CD14-positive monocyte (primary cell): ENCODE data around the gene MTHFS. TPM values are rescaled to one million over a fixed set of nuclear protein-coding genes. Genes with fewer than 3 reads are reported as not detected.
A peak's percentile ranks its signal among the peaks of the same experiment; 100 is the strongest.

Experiments
- DNase-seq, 3 donors: peaks; one replicate each; pipeline ENCODE4 v3.0.0-alpha.2; 2011 to 2022
- H2AFZ ChIP-seq: 2 replicates; pipeline ENCODE4 v1.6.0; 2012; ENCODE audit warnings: mild to moderate bottlenecking, low read depth, low read length, inconsistent platforms; ENCODE audit not compliant: insufficient read depth, poor library complexity, severe bottlenecking
- H3K27ac ChIP-seq, 2 donors: 1 replicate in 1 of 2; 2 replicates in 1 of 2; pipeline ENCODE4 v1.5.1; 2012 to 2013; ENCODE audit warnings: low read length in 2 of 2, control low read depth in 1 of 2, inconsistent platforms in 1 of 2, low read depth in 1 of 2, mild to moderate bottlenecking in 1 of 2
- H3K27me3 ChIP-seq, 2 donors: one replicate each; pipeline versions ENCODE4 v1.6.0 to v1.6.1; 2011 to 2013; ENCODE audit warnings: low read length in 2 of 2; ENCODE audit not compliant: control insufficient read depth in 2 of 2, insufficient read depth in 2 of 2
- H3K36me3 ChIP-seq, 2 donors: replicated peaks in 1 of 2; 1 replicate in 1 of 2; 2 replicates in 1 of 2; pipeline versions ENCODE4 v1.5.1 to v1.6.1; 2012 to 2013; ENCODE audit warnings: low read length in 2 of 2, control low read depth in 1 of 2, inconsistent platforms in 1 of 2, mild to moderate bottlenecking in 1 of 2; ENCODE audit not compliant: insufficient read depth in 2 of 2, control insufficient read depth in 1 of 2
- H3K4me1 ChIP-seq, 2 donors: 1 replicate in 1 of 2; 2 replicates in 1 of 2; pipeline versions ENCODE4 v1.5.1 to v1.6.1; 2012 to 2013; ENCODE audit warnings: low read length in 2 of 2, control low read depth in 1 of 2, inconsistent platforms in 1 of 2, mild to moderate bottlenecking in 1 of 2, moderate library complexity in 1 of 2; ENCODE audit not compliant: insufficient read depth in 2 of 2, control insufficient read depth in 1 of 2
- H3K4me2 ChIP-seq: replicated peaks from 2 replicates; pipeline ENCODE3; 2012; ENCODE audit warnings: low read length, moderate library complexity, mild to moderate bottlenecking; ENCODE audit not compliant: poor library complexity, severe bottlenecking; ENCODE audit errors: extremely low read depth
- H3K4me3 ChIP-seq, 3 experiments: fragments of 200-600 bp in 1 of 3; sonication (generic) in 1 of 3; replicated peaks in 1 of 3; 1 replicate in 2 of 3; 2 replicates in 1 of 3; pipeline ENCODE4 v1.5.1; 2011 to 2013; ENCODE audit warnings: low read length in 3 of 3, mild to moderate bottlenecking in 3 of 3, control low read depth in 2 of 3, low read depth in 2 of 3, inconsistent platforms in 1 of 3, moderate library complexity in 1 of 3
- H3K79me2 ChIP-seq: 2 replicates; pipeline ENCODE4 v1.6.0; 2012; ENCODE audit warnings: mild to moderate bottlenecking, control low read depth, inconsistent platforms, low read length, moderate library complexity; ENCODE audit not compliant: insufficient read depth
- H3K9ac ChIP-seq: 2 replicates; pipeline ENCODE4 v1.6.0; 2017; ENCODE audit warnings: low read length, mild to moderate bottlenecking; ENCODE audit not compliant: insufficient read depth, poor library complexity, severe bottlenecking
- H3K9me3 ChIP-seq, 2 donors: replicated peaks in 1 of 2; 1 replicate in 1 of 2; 2 replicates in 1 of 2; pipeline versions ENCODE4 v1.5.1 to v1.6.1; 2012 to 2013; ENCODE audit warnings: low read length in 2 of 2, control low read depth in 1 of 2; ENCODE audit not compliant: control insufficient read depth in 1 of 2, insufficient read depth in 1 of 2
- H4K20me1 ChIP-seq: 2 replicates; pipeline ENCODE4 v1.6.0; 2012; ENCODE audit warnings: mild to moderate bottlenecking, low read length, control low read depth, moderate library complexity; ENCODE audit not compliant: insufficient read depth
- H3K27ac Mint-ChIP-seq, 7 donors: one replicate each; pipeline ENCODE4 v1.8.0; 2020; ENCODE audit warnings: mild to moderate bottlenecking in 7 of 7, mixed read lengths in 7 of 7, moderate library complexity in 6 of 7, inconsistent platforms in 2 of 7
- H3K27me3 Mint-ChIP-seq, 3 donors: one replicate each; pipeline ENCODE4 v1.8.0; 2021 to 2022; ENCODE audit warnings: low read depth in 3 of 3, mild to moderate bottlenecking in 3 of 3, mixed read lengths in 3 of 3, moderate library complexity in 3 of 3, inconsistent platforms in 1 of 3
- H3K36me3 Mint-ChIP-seq, 2 donors: one replicate each; pipeline ENCODE4 v1.8.0; 2020; ENCODE audit warnings: mixed read lengths in 2 of 2, inconsistent platforms in 1 of 2, mild to moderate bottlenecking in 1 of 2
- H3K4me1 Mint-ChIP-seq: one replicate; pipeline ENCODE4 v1.8.0; 2020; ENCODE audit warnings: mild to moderate bottlenecking, mixed read lengths
- H3K4me3 Mint-ChIP-seq, 2 donors: one replicate each; pipeline ENCODE4 v1.8.0; 2020; ENCODE audit warnings: mild to moderate bottlenecking in 2 of 2, mixed read lengths in 2 of 2, moderate library complexity in 1 of 2
- H3K9me3 Mint-ChIP-seq, 7 donors: one replicate each; pipeline ENCODE4 v1.8.0; 2020 to 2022; ENCODE audit warnings: mixed read lengths in 7 of 7, mild to moderate bottlenecking in 6 of 7, moderate library complexity in 6 of 7, inconsistent platforms in 2 of 7
- WGBS: methylation state at CpG from one replicate; pipeline ENCODE4 v1.1.5; 2013; ENCODE audit warnings: missing lambda C conversion rate; ENCODE audit not compliant: insufficient coverage; 5-methylcytosine and 5-hydroxymethylcytosine counted together
- intact Hi-C, 2 donors: fragments of 100-400 bp; cut with micrococcal nuclease; formaldehyde crosslinking; loops; one replicate each; pipeline versions ENCODE4 v1.15.0 to v1.15.1; 2023
- polyA plus RNA-seq, 3 donors: library from polyadenylated mRNA; depleted of rRNA in 1 of 3; unstranded in 2 of 3; stranded (reverse) in 1 of 3; fragments of 300-500 nt in 2 of 3; fragments of >200 nt in 1 of 3; fragmentation: Illumina TruSeq in 2 of 3; gene quantifications; 1 replicate in 2 of 3; 2 replicates in 1 of 3; pipeline ENCODE4 v1.2.3, GENCODE V29; 2012 to 2021
- TF ChIP-seq, protein P1 (sequence below): fragments of 200-600 bp; IDR thresholded peaks from one replicate; pipeline ENCODE4 v1.8.0; 2022; ENCODE audit warnings: antibody characterized with exemption, mild to moderate bottlenecking

MTHFS gene
- polyA plus RNA-seq, 3 donors, result 44.6 to 129 (median 76.4) TPM

DNA sequence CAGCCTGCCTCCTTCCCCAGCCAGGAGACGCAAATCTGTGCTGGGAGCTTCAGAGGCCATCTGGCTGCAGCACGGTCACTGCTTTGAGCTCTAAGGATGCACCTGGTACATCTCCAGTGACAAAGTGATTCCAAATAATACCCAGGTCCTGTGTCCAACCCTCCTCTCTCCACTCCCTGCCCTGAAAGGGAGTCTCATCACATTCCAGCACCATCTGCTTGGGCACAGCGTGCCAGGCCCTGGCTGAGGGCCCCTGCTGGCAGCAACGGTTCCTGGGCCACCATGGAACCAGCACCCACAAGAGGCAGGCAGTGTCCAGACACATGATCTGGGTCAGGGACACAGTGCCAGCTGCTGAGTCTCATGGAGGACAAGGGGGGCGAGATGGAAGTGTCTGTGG lies 81.3 kb downstream of the MTHFS start:
- peaks cover 0 to 9% (median 5%) of the 10 kb centered on the region in 7 donors for H3K9me3 Mint-ChIP-seq
- H3K27ac ChIP-seq, result no peak overlapping the region
- H3K27ac Mint-ChIP-seq, result no peak overlapping the region
- H3K9me3 ChIP-seq, result no peaks in the 10 kb centered on the region
- no peaks in the 10 kb centered on the region for H3K79me2 ChIP-seq
- no peaks in the 10 kb centered on the region for H3K36me3 Mint-ChIP-seq
- peaks cover 9 to 13% of the 10 kb centered on the region in 2 donors for H3K4me1 ChIP-seq
- H2AFZ ChIP-seq, result no peak overlapping the region
- WGBS, result 83% methylated on average over 4 of the region's 5 CpGs
- peaks cover 0 to 3% (median 0%) of the 10 kb centered on the region in 3 donors for H3K27me3 Mint-ChIP-seq
- TF ChIP-seq, protein P1, sequence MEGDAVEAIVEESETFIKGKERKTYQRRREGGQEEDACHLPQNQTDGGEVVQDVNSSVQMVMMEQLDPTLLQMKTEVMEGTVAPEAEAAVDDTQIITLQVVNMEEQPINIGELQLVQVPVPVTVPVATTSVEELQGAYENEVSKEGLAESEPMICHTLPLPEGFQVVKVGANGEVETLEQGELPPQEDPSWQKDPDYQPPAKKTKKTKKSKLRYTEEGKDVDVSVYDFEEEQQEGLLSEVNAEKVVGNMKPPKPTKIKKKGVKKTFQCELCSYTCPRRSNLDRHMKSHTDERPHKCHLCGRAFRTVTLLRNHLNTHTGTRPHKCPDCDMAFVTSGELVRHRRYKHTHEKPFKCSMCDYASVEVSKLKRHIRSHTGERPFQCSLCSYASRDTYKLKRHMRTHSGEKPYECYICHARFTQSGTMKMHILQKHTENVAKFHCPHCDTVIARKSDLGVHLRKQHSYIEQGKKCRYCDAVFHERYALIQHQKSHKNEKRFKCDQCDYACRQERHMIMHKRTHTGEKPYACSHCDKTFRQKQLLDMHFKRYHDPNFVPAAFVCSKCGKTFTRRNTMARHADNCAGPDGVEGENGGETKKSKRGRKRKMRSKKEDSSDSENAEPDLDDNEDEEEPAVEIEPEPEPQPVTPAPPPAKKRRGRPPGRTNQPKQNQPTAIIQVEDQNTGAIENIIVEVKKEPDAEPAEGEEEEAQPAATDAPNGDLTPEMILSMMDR, result no peak
- H3K27me3 ChIP-seq, result no peaks in the 10 kb centered on the region
- H4K20me1 ChIP-seq, result no peaks in the 10 kb centered on the region
- no peaks in the 10 kb centered on the region for H3K36me3 ChIP-seq
- peak overlapping the region; percentile 18 for H3K9ac ChIP-seq
- no peak for DNase-seq
- no peak overlapping the region for H3K4me3 Mint-ChIP-seq
- no peak overlapping the region for H3K4me2 ChIP-seq
- intact Hi-C loops, result no loop called here
- no peak overlapping the region for H3K4me3 ChIP-seq
- peaks cover 24% of the 10 kb centered on the region for H3K4me1 Mint-ChIP-seq

DNA sequence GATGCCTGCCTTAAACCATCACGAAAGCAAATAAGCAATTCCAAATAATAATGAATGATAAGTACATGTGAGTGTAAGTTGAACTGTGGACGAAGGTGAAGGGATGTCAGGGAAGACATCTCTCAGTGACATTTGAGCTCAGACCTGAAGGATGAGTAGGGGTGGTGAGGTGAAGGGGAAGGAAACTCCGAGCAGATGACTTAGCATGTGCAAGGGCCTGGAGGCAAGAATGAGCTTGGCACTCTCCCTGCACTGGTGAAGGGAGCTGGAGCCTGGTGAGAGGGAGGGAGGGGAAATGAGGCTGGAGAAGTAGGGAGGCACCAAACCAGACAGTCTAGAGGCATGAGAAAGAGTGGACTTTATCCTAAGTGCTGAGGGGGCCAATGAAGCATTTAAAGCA lies 84.3 kb downstream of the MTHFS start:
- H3K9me3 Mint-ChIP-seq, result peaks cover 0 to under 1% (median 0%) of the 10 kb centered on the region in 7 donors
- H3K27ac Mint-ChIP-seq, result peak overlapping the region in 1 of 7 donors; percentile 30

More for the DNA sequence above, 84.3 kb downstream of the MTHFS start:
- Histone ChIP-seq H3K4me1 (peaks cover 9 to 17% of the 10 kb centered on the region in 2 donors), H3K36me3 (no peaks in the 10 kb centered on the region), H3K27ac (no peak overlapping the region), H4K20me1 (no peaks in the 10 kb centered on the region), H3K79me2 (no peaks in the 10 kb centered on the region), H3K4me3 (no peak overlapping the region), H2AFZ (no peak overlapping the region), H3K27me3 (no peaks in the 10 kb centered on the region), H3K9me3 (no peaks in the 10 kb centered on the region), H3K4me2 (no peak overlapping the region), H3K9ac (no peak overlapping the region)
- DNase-seq, result no peak
- Mint-ChIP-seq H3K4me3 (no peak overlapping the region), H3K27me3 (peaks cover 0 to 4% (median 3%) of the 10 kb centered on the region in 3 donors), H3K4me1 (peaks cover 30% of the 10 kb centered on the region), H3K36me3 (no peaks in the 10 kb centered on the region)
- TF ChIP-seq, protein P1, result no peak
- intact Hi-C loops, result no loop called here
- WGBS, result 45% methylated on average over 2 of the region's 3 CpGs
